ENCODE measurements around the gene VIM. TPM values are rescaled to one million over a fixed set of nuclear protein-coding genes. Genes with fewer than 3 reads are reported as not detected.

VIM gene
- total and polyA plus RNA-seq, 10 of the 15 experiments (the other 5 are each of a cell fraction or from before 2014, with no cell fraction given) = 44.2 to 287 (median 188) TPM

GRCh38 chr10:17188644-17189172 is 39.3 kb upstream of the VIM start:
- ChIA-PET POLR2A (no interaction called here), CTCF (interaction anchor here (1.7 kb wide), 1 partner anchor 12 kb away, joined by 9 read pairs; the partner anchor contains the start of gene TRDMT1), RAD21 (ENCODE audit: unreplicated experiment) (no interaction called here), SMC1A (ENCODE audit: uncharacterized antibody, unreplicated experiment) (interaction anchor here (1.3 kb wide), 1 partner anchor 12 kb away, joined by 6 read pairs; no protein-coding TSS in a partner anchor)
- H3K79me2 ChIP-seq (ENCODE audit: control insufficient read depth, insufficient read depth, low read length) = no peaks in the 10 kb centered on the region
- H3K36me3 ChIP-seq (ENCODE audit: control insufficient read depth in 2 of 2, insufficient read depth in 2 of 2, low read length in 1 of 2) = no peaks in the 10 kb centered on the region
- intact Hi-C loops (cut with micrococcal nuclease; ENCODE audit: unreplicated experiment) (no loop called here), in situ Hi-C loops (cut with MboI) (no loop called here)
- FAIRE-seq (no peak), ATAC-seq (no peak), DNase-seq (ENCODE audit: low read depth, low spot score) (no peak)
- H3K27ac ChIP-seq (ENCODE audit: control insufficient read depth, insufficient read depth) = no peak overlapping the region
- H3K9me3 ChIP-seq (replicated peaks; ENCODE audit: control insufficient read depth, insufficient read depth, low read length) = no peaks in the 10 kb centered on the region
- H3K9ac ChIP-seq (ENCODE audit: control insufficient read depth, insufficient read depth, low read length) = no peak overlapping the region
- TF ChIP-seq ZZZ3 (IDR thresholded peaks at IDR 0.05; ENCODE audit: control insufficient read depth, insufficient read length, low read depth) (no peak), RBBP5 (conservative IDR thresholded peaks at IDR 0.05) (no peak), ESRRA (IDR thresholded peaks at IDR 0.05; ENCODE audit: low read length) (no peak), NFXL1 (IDR thresholded peaks at IDR 0.05; ENCODE audit: borderline replicate concordance) (no peak), ZNF592 (IDR thresholded peaks at IDR 0.05) (no peak)
- no peaks in the 10 kb centered on the region for H3K27me3 ChIP-seq (replicated peaks in 1 of 2; ENCODE audit: control insufficient read depth in 2 of 2, insufficient read depth in 2 of 2, low read length in 1 of 2)
- no peak overlapping the region for H3K4me3 ChIP-seq
- no TSS peak for BruUV-seq (replicated peaks)
- 73% methylated on average over 3 of the region's 3 CpGs for whole genome bisulfite sequencing (ENCODE audit: insufficient coverage, insufficient replicate concordance, low lambda C conversion rate, missing lambda C conversion rate)
- H3K4me2 ChIP-seq (ENCODE audit: control insufficient read depth, insufficient read depth) = no peak overlapping the region
- no peaks in the 10 kb centered on the region for H4K20me1 ChIP-seq (ENCODE audit: control insufficient read depth, insufficient read depth)
- H2AFZ ChIP-seq (ENCODE audit: control insufficient read depth, low read depth, low read length) = no peak overlapping the region
- H3K4me1 ChIP-seq (ENCODE audit: control insufficient read depth, insufficient read depth, low read length) = no peaks in the 10 kb centered on the region
